GM21390 (cell line): ENCODE measurements around the gene PLEKHA8.

Experiments used
- ATAC-seq: cut with Tn5 transposase; IDR thresholded peaks from one replicate; pipeline ENCODE4 v1.9.1; 2021; ENCODE audit not compliant: unreplicated experiment

Gene PLEKHA8

DNA sequence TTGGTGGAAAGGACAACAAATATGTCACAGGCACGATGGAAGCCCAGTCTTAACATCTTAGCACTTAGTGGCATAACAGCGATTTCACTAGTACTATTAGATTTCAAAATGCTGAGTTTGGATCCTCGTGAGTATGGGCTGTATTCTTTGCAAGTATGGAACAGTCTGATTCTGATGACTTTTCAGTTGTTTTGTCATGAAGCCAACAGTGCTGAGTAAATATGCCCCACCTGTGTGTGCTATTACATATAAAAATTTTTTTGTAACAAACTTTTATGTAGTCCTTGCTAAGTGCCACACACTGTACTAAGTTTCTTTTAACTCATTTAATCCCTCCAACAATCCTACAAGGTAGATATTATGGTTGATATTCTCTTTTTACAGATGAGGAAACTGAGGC is 137.4 kb downstream of the PLEKHA8 start:
- ATAC-seq: no peak

GRCh38 chr7:30166155-30166840 is 138.1 kb downstream of the PLEKHA8 start:
- ATAC-seq: no peak

GRCh38 chr7:30166841-30167235 is 138.6 kb downstream of the PLEKHA8 start:
- ATAC-seq: no peak

GRCh38 chr7:30167901-30168300 is 139.7 kb downstream of the PLEKHA8 start:
- no peak for ATAC-seq

DNA sequence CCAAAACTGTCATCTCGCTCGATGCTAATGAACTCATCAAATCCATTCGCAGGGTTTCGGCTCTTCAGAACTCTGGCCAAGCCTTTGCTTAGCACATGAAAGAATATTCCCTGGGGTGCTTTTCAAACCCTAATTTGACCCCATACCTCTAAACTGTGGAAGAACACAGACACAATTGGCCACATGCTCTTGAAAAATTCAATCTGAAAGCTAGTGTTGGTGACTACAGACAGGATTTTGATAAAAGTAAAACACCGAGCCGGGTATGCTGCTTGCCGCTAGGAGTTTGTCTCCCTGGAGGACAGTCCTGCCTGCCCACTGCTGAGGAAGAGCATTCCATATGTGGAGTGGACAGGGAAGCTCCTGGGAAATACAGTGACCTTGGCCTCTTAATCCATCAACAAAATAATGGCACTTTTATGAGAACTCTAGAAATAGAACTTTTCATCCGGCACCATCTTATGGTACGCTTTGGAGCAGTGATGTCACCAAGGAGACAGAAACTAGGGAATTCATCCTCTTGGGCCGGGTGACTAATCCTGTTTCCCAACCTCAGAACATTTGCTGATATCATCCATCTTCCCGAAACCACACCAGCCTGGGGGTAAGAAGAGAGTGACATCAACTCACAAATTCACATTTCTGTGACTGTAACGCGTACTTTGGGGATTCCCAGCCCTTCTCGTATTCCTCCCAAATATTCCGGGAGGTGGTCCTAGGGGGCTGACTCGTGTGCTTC is 140.8 kb downstream of the PLEKHA8 start:
- no peak for ATAC-seq

GRCh38 chr7:30169579-30169978 is 141.4 kb downstream of the PLEKHA8 start:
- no peak for ATAC-seq

GRCh38 chr7:30170476-30171205 is 142.4 kb downstream of the PLEKHA8 start:
- no peak for ATAC-seq

- ATAC-seq: no peak
These were observed 143.7 kb downstream of the PLEKHA8 start for GRCh38 chr7:30171766-30172447.

GRCh38 chr7:30172451-30172850 is 144.2 kb downstream of the PLEKHA8 start:
- ATAC-seq: no peak

DNA sequence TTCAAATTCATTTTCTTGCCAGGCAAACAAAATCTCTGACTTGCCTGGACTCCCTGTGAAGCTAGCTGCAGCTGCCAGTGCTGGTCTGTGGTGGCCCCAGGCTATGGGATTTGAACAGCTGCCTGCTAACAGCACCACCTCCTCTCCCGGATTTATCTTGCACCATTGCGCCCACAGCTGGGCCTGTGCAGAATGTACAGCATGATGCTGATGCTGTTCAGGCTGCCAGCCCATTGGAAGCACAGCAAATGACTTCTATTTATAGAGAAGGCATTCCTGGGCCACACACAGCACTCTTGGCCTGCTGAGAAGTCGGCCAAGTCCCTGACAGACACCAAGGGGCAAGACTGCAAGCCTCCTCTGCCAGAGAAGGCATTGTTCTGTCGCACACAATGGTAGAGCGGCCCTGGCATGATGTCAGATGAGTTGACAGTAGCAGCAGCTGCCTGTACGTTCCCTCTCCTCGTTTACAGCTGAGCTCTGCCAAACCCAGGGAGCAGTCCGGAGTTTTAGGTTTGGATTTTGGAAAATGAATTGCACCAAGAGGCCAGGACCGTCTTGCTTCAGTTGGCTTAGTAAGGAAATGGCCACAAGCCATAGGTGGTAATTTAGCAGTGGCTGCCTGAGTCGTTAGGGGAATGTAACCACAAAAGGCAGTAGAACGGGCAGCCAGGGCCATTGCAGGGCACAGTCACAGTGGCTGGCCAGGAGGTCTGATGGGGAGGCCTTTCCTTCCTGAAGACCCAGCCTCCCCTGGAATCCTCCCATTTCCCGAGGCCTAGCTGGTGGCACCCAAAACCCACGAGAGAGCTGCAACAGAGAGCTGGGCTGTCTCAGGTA is 145.1 kb downstream of the PLEKHA8 start:
- ATAC-seq: no peak

- ATAC-seq: no peak
These were observed 147.0 kb downstream of the PLEKHA8 start for GRCh38 chr7:30175180-30175579.

GRCh38 chr7:30175636-30176147 is 147.5 kb downstream of the PLEKHA8 start:
- no peak for ATAC-seq

DNA sequence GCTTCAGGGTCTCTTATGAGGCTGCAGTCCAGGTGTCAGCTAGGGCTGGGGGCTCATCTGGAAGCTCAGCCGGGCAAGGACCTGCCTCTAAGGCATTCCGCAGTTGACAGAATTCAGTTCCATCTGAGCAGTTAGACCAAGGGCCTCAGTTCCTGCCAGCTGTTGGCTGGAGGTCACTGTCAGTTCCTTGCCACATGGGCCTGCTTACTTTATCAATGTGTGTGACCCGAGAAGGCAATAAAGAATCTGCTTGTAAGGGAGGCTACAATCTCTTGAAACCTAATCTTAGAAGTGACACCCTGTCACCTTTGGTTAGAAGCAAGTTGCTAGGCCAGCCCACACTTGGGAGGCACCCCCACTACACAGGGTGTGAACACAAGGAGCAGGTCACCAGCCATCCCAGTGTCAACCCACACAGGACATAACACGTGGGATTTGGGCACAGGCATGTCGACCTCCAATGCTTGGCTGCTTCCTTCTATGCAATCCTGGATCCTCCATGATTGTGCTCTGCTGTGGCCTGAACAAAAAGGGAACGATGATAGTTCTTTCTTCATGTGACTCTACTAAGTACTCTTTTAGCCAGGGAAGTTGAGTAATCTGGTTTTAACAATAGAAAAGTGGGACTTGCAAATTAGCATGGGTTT is 148.4 kb downstream of the PLEKHA8 start:
- no peak for ATAC-seq

- ATAC-seq: no peak
These were observed 149.0 kb downstream of the PLEKHA8 start for GRCh38 chr7:30177186-30177585.

- no peak for ATAC-seq
These were observed 149.8 kb downstream of the PLEKHA8 start for GRCh38 chr7:30177965-30178364.

- peak; percentile 89 for ATAC-seq
These were observed 150.7 kb downstream of the PLEKHA8 start for GRCh38 chr7:30178748-30179436.
